A549 treated with GW870086 at 1 μM for 4 hours (cell line): Measurements from ENCODE around the gene EBF3. TPM values are rescaled to one million over a fixed set of nuclear protein-coding genes. Genes with fewer than 3 reads are reported as not detected.

Experiments used
- total RNA-seq: library from RNA; stranded (reverse); fragments of 200-300 nt; extraction: Qiagen RNA extraction; gene quantifications from 5 replicates; pipeline ENCODE4 v1.2.3, GENCODE V29; 2022; ENCODE audit warnings: low read depth

Gene EBF3
- total RNA-seq: 0.10 to 0.27 TPM (median 0.18 TPM) in 5 replicates

GRCh38 chr10:129963641-129964501 lies at the start of gene EBF3:
Gene EBF3 (minus strand): TSS chr10:129964274. CDS start chr10:129963768, 506 bp downstream.

Other genes with a start within 250 kb of the EBF3 start
- 0.24 to 1.1 TPM (median 0.47 TPM) in 5 replicates for gene C10orf143, start 146.6 kb upstream of the EBF3 start, total RNA-seq
- 196 to 224 TPM (median 217 TPM) in 5 replicates for gene GLRX3, start 172.1 kb upstream of the EBF3 start, total RNA-seq